Measurements from ENCODE around the gene PEAK1. TPM values are rescaled to one million over a fixed set of nuclear protein-coding genes. Genes with fewer than 3 reads are reported as not detected.

The PEAK1 gene
- polyA plus RNA-seq, 1 donor (not counting 4 experiments of a cell fraction or from before 2014, with no cell fraction given) = 5.9 TPM

DNA sequence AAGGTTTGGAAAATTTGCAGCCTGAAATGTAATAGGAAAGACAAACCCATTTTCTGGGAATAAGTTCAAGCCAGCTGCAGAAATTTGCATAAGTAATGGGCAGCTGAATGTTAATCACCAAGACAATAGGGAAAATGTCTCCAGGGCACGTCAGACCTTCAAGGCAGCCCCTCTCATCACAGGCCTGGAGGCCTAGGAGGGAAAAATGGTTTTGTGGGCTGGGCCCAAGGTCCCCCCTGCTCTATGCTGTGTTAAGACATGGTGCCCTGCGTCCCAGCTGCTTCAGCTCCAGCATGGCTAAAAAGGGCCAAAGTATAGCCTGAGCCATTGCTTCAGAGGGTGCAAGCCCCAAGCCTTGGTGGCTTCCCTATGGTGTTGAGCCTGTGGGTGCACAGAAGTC is 184.3 kb downstream of the PEAK1 start:
- H3K27ac ChIP-seq (ENCODE audit: control insufficient read depth, insufficient read depth, low read length) = no peak overlapping the region
- no peak overlapping the region for H3K4me2 ChIP-seq (ENCODE audit: control insufficient read depth, extremely low read depth, insufficient read depth, low read depth, low read length)
- H3K9ac ChIP-seq (ENCODE audit: control insufficient read depth, extremely low read depth, insufficient read depth, low read length) = no peak overlapping the region
- H4K20me1 ChIP-seq (ENCODE audit: control insufficient read depth, extremely low read depth, insufficient read depth, low read length) = no peaks in the 10 kb centered on the region
- no peaks in the 10 kb centered on the region for H3K79me2 ChIP-seq (ENCODE audit: control insufficient read depth, insufficient read depth, low read length)
- DNase-seq (ENCODE audit: low read depth, low spot score) = no peak
- no peak overlapping the region for H3K4me3 ChIP-seq (ENCODE audit: control insufficient read depth in 2 of 3, extremely low read depth in 1 of 3, insufficient read depth in 2 of 3, low read depth in 1 of 3, low read length in 3 of 3)
- H3K27me3 ChIP-seq (ENCODE audit: control insufficient read depth, extremely low read depth, insufficient read depth, low read length) = no peaks in the 10 kb centered on the region
- no peaks in the 10 kb centered on the region for H3K36me3 ChIP-seq (ENCODE audit: control insufficient read depth in 2 of 2, extremely low read depth in 1 of 2, insufficient read depth in 2 of 2, low read length in 2 of 2)
- dilution Hi-C loops (cut with MboI; ENCODE audit: extremely low pct_ligation_motif_present, low sequenced_read_pairs) = no loop called here
- FAIRE-seq = no peak
- H3K9me1 ChIP-seq (ENCODE audit: control insufficient read depth, extremely low read depth, insufficient read depth, low read length) = no peaks in the 10 kb centered on the region
- no peaks in the 10 kb centered on the region for H3K9me3 ChIP-seq (ENCODE audit: control insufficient read depth, low read depth, low read length)
- no peak overlapping the region for H2AFZ ChIP-seq (ENCODE audit: control insufficient read depth, low read length)
- no peaks in the 10 kb centered on the region for H3K4me1 ChIP-seq (ENCODE audit: control insufficient read depth, extremely low read depth, insufficient read depth, low read length)
- TF ChIP-seq, protein P1, sequence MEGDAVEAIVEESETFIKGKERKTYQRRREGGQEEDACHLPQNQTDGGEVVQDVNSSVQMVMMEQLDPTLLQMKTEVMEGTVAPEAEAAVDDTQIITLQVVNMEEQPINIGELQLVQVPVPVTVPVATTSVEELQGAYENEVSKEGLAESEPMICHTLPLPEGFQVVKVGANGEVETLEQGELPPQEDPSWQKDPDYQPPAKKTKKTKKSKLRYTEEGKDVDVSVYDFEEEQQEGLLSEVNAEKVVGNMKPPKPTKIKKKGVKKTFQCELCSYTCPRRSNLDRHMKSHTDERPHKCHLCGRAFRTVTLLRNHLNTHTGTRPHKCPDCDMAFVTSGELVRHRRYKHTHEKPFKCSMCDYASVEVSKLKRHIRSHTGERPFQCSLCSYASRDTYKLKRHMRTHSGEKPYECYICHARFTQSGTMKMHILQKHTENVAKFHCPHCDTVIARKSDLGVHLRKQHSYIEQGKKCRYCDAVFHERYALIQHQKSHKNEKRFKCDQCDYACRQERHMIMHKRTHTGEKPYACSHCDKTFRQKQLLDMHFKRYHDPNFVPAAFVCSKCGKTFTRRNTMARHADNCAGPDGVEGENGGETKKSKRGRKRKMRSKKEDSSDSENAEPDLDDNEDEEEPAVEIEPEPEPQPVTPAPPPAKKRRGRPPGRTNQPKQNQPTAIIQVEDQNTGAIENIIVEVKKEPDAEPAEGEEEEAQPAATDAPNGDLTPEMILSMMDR (optimal IDR thresholded peaks at IDR 0.05 in 1 of 3, IDR thresholded peaks at IDR 0.05 in 1 of 3, conservative IDR thresholded peaks at IDR 0.05 in 1 of 3; ENCODE audit: extremely low read depth in 1 of 3, insufficient read depth in 2 of 3, low read length in 3 of 3) = no peak
- TF ChIP-seq EZH2 (IDR thresholded peaks at IDR 0.05; ENCODE audit: low read length) = no peak

DNA sequence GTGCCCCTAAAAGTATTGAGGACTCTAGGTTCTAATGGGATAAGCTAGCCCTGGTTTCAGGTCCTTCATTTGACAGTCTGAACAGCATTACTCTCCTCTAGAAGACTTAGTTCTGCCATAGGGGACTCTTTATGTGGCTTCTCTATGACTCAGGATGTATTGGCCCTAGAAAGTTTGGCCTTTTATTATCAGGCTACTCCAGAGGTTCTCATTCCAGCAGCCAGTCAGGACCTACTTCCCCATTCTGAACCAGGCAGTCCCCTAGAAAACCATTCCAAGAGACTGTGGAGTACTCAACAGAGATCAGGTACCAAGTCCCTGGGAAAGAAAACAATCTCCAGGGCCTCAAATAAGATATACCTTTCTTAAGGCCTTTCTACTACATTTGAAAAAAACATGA is 191.1 kb downstream of the PEAK1 start:
- no peak for TF ChIP-seq EZH2 (IDR thresholded peaks at IDR 0.05; ENCODE audit: low read length)
- TF ChIP-seq, protein P1 (optimal IDR thresholded peaks at IDR 0.05 in 1 of 3, IDR thresholded peaks at IDR 0.05 in 1 of 3, conservative IDR thresholded peaks at IDR 0.05 in 1 of 3; ENCODE audit: extremely low read depth in 1 of 3, insufficient read depth in 2 of 3, low read length in 3 of 3) = no peak
- Histone ChIP-seq H3K9ac (ENCODE audit: control insufficient read depth, extremely low read depth, insufficient read depth, low read length) (no peak overlapping the region), H2AFZ (ENCODE audit: control insufficient read depth, low read length) (no peak overlapping the region), H3K36me3 (ENCODE audit: control insufficient read depth in 2 of 2, extremely low read depth in 1 of 2, insufficient read depth in 2 of 2, low read length in 2 of 2) (peaks cover 0 to 2% of the 10 kb centered on the region in 2 experiments), H3K9me3 (ENCODE audit: control insufficient read depth, low read depth, low read length) (no peaks in the 10 kb centered on the region), H3K27ac (ENCODE audit: control insufficient read depth, insufficient read depth, low read length) (no peak overlapping the region), H3K79me2 (ENCODE audit: control insufficient read depth, insufficient read depth, low read length) (no peaks in the 10 kb centered on the region), H4K20me1 (ENCODE audit: control insufficient read depth, extremely low read depth, insufficient read depth, low read length) (no peaks in the 10 kb centered on the region), H3K4me3 (ENCODE audit: control insufficient read depth in 2 of 3, extremely low read depth in 1 of 3, insufficient read depth in 2 of 3, low read depth in 1 of 3, low read length in 3 of 3) (no peak overlapping the region), H3K9me1 (ENCODE audit: control insufficient read depth, extremely low read depth, insufficient read depth, low read length) (no peaks in the 10 kb centered on the region), H3K4me1 (ENCODE audit: control insufficient read depth, extremely low read depth, insufficient read depth, low read length) (no peaks in the 10 kb centered on the region), H3K27me3 (ENCODE audit: control insufficient read depth, extremely low read depth, insufficient read depth, low read length) (no peaks in the 10 kb centered on the region), H3K4me2 (ENCODE audit: control insufficient read depth, extremely low read depth, insufficient read depth, low read depth, low read length) (no peak overlapping the region)
- DNase-seq (ENCODE audit: low read depth, low spot score) = no peak
- dilution Hi-C loops (cut with MboI; ENCODE audit: extremely low pct_ligation_motif_present, low sequenced_read_pairs) = no loop called here
- FAIRE-seq = no peak

All from keratinocyte (primary cell).